ENCODE data around the gene TMEM143. TPM values are rescaled to one million over a fixed set of nuclear protein-coding genes. Genes with fewer than 3 reads are reported as not detected.
"Not testable (repeated sequence)": the region's sequence is repeated elsewhere in the genome, so short reads cannot be mapped to it uniquely, and the experiment has no call there.

TMEM143 gene
- total and polyA plus RNA-seq, 7 experiments from 2014 or later: 5.7 to 39.8 (median 14.0) TPM

DNA sequence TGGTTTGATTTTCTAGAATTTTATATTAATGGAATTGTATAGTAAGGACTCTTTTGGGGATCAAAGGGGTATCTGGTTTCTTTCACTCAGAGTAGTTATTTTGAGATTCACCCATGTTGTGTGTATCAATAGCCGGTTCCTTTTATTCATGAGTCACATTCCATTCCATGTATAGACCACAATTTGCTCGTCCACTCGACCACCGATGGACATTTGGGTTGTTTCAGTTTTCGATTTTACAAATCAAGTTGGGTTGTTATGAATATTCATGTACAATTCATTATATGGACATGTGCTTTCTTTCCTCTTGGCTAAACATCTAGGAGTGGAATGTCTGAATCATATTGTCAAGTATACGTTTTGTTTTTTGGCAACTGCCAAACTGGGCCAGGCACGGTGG is 48.0 kb downstream of the TMEM143 start:
- Histone ChIP-seq H3K4me1 (ENCODE audit: control insufficient read depth in 2 of 2, insufficient read depth in 2 of 2, low read length in 2 of 2) (peaks cover 7 to 10% of the 10 kb centered on the region in 2 donors), H3K4me3 (ENCODE audit: low read length) (no peak overlapping the region), H3K36me3 (ENCODE audit: control insufficient read depth in 2 of 3, insufficient read depth in 3 of 3, low read length in 3 of 3) (no peaks in the 10 kb centered on the region), H3K27me3 (ENCODE audit: control insufficient read depth in 2 of 2, insufficient read depth in 2 of 2, low read length in 2 of 2) (no peaks in the 10 kb centered on the region), H3K27ac (ENCODE audit: low read depth, low read length) (no peak overlapping the region), H3K9me3 (ENCODE audit: control insufficient read depth in 2 of 3, low read length in 3 of 3) (no peaks in the 10 kb centered on the region)
- ATAC-seq: no peak
- ChIA-PET CTCF (interaction anchor here (0.7 to 10.3 kb wide), 2 partner anchors 20 to 1213 kb away, joined by 3 to 217 read pairs; no protein-coding TSS in a partner anchor), POLR2A (interaction anchor here (10.3 kb wide), 1 partner anchor 18 kb away, joined by 424 read pairs; no protein-coding TSS in a partner anchor)
- no peaks in the 10 kb centered on the region for H3K36me3 Mint-ChIP-seq
- H3K4me3 Mint-ChIP-seq: no peak overlapping the region
- H3K27me3 Mint-ChIP-seq: peaks cover 0 to 6% (median 0%) of the 10 kb centered on the region in 5 donors
- H3K27ac Mint-ChIP-seq: peak overlapping the region in 1 of 9 donors; percentile 56
- peaks cover 5 to 15% (median 9%) of the 10 kb centered on the region in 7 donors for H3K4me1 Mint-ChIP-seq
- DNase-seq: no peak
- intact Hi-C loops (cut with micrococcal nuclease): no loop called here
- no peaks in the 10 kb centered on the region for H3K9me3 Mint-ChIP-seq

DNA sequence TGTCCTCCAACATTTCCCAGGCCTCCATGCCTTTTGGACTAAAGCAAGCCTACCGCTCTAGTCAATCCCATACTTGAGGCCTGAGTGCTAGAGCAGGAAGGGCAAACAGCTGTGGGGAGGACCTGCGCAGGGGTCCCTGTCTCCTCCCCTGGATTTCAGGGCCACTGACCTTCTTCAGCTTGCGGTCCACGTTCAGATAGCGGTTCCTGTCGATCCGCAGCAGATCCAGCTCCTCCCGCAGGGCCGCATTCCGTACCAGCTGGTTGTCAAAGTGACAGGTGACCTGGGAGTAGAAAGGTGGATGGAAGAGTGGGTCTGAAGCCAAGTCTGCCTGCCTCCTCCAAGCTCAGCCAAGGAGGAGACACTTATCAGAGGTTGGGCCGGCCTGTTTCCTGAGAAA is 52.4 kb downstream of the TMEM143 start:
- peaks cover 0 to 14% (median 0%) of the 10 kb centered on the region in 5 donors for H3K27me3 Mint-ChIP-seq
- no peak overlapping the region for H3K4me3 ChIP-seq (ENCODE audit: low read length)
- no peak overlapping the region for H3K27ac ChIP-seq (ENCODE audit: low read depth, low read length)
- H3K4me1 ChIP-seq (ENCODE audit: control insufficient read depth in 2 of 2, insufficient read depth in 2 of 2, low read length in 2 of 2): no peaks in the 10 kb centered on the region
- no peaks in the 10 kb centered on the region for H3K36me3 ChIP-seq (ENCODE audit: control insufficient read depth in 2 of 3, insufficient read depth in 3 of 3, low read length in 3 of 3)
- no peaks in the 10 kb centered on the region for H3K9me3 Mint-ChIP-seq
- peaks cover 0 to 4% (median 0%) of the 10 kb centered on the region in 7 donors for H3K4me1 Mint-ChIP-seq
- H3K27ac Mint-ChIP-seq: no peak overlapping the region
- ChIA-PET CTCF (interaction anchor here (1.0 to 1.1 kb wide), 2 partner anchors 23 to 30 kb away, joined by 3 to 4 read pairs; no protein-coding TSS in a partner anchor), POLR2A (interaction anchor here (0.6 kb wide), 1 partner anchor 10 kb away, joined by 3 read pairs; no protein-coding TSS in a partner anchor)
- H3K4me3 Mint-ChIP-seq: no peak overlapping the region
- peaks cover 0 to 4% (median 0%) of the 10 kb centered on the region in 5 donors for H3K36me3 Mint-ChIP-seq
- intact Hi-C loops (cut with micrococcal nuclease): no loop called here
- no peak for DNase-seq
- no peak for ATAC-seq
- H3K27me3 ChIP-seq (ENCODE audit: control insufficient read depth in 2 of 2, insufficient read depth in 2 of 2, low read length in 2 of 2): no peaks in the 10 kb centered on the region
- H3K9me3 ChIP-seq (ENCODE audit: control insufficient read depth in 2 of 3, low read length in 3 of 3): no peaks in the 10 kb centered on the region

DNA sequence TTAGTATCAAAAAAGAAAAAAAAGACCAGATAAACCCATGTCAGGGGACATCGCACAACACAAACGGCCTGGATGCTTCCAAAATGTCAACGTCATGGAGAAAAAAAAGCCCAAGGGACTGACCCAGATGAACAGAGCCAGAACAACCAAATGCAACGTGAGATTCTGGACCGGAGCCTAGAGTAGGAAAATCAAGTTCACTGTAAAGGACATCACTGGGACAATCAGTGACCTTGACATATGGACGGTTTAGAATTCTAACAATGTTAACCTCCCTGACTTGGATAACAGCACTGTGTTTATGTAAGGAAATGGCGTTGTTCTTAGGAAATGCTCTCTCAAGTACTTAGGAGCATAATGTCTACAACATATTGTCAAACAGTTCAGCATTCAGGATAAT is 53.5 kb downstream of the TMEM143 start:
- Mint-ChIP-seq H3K27me3 (peaks cover 0 to 14% (median 0%) of the 10 kb centered on the region in 5 donors), H3K27ac (no peak overlapping the region), H3K4me1 (peaks cover 0 to 4% (median 0%) of the 10 kb centered on the region in 7 donors), H3K9me3 (no peaks in the 10 kb centered on the region), H3K36me3 (peaks cover 0 to 4% (median 0%) of the 10 kb centered on the region in 5 donors), H3K4me3 (no peak overlapping the region)
- H3K27ac ChIP-seq (ENCODE audit: low read depth, low read length): no peak overlapping the region
- no peak for ATAC-seq
- no peaks in the 10 kb centered on the region for H3K27me3 ChIP-seq (ENCODE audit: control insufficient read depth in 2 of 2, insufficient read depth in 2 of 2, low read length in 2 of 2)
- H3K9me3 ChIP-seq (ENCODE audit: control insufficient read depth in 2 of 3, low read length in 3 of 3): no peaks in the 10 kb centered on the region
- H3K4me3 ChIP-seq (ENCODE audit: low read length): no peak overlapping the region
- POLR2A ChIA-PET: no interaction called here
- intact Hi-C loops (cut with micrococcal nuclease): no loop called here
- H3K36me3 ChIP-seq (ENCODE audit: control insufficient read depth in 2 of 3, insufficient read depth in 3 of 3, low read length in 3 of 3): no peaks in the 10 kb centered on the region
- CTCF ChIA-PET: no interaction called here
- H3K4me1 ChIP-seq (ENCODE audit: control insufficient read depth in 2 of 2, insufficient read depth in 2 of 2, low read length in 2 of 2): no peaks in the 10 kb centered on the region
- DNase-seq: no peak

DNA sequence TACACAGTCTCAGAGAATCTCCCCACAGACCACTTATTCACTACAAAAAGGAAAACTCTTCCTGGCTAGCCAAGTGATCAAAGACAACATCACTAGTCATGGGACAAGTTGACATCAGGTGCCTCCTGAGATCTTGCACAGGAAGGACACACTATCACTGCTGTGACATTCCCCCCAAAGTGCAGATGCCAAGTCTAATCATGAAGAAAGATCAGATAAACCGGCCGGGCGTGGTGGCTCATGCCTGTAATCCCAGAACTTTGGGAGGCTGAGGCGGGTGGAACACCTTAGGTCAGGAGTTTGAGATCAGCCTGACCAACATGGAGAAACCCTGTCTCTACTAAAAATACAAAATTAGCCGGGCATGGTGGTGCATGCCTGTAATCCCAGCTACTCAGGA is 54.0 kb downstream of the TMEM143 start:
- POLR2A ChIA-PET; H3K4me3 ChIP-seq (ENCODE audit: low read length); H3K4me3 Mint-ChIP-seq; H3K9me3 Mint-ChIP-seq; H3K36me3 ChIP-seq (ENCODE audit: control insufficient read depth in 2 of 3, insufficient read depth in 3 of 3, low read length in 3 of 3); ATAC-seq; H3K27me3 ChIP-seq (ENCODE audit: control insufficient read depth in 2 of 2, insufficient read depth in 2 of 2, low read length in 2 of 2); H3K4me1 Mint-ChIP-seq; H3K27ac ChIP-seq (ENCODE audit: low read depth, low read length); DNase-seq; H3K4me1 ChIP-seq (ENCODE audit: control insufficient read depth in 2 of 2, insufficient read depth in 2 of 2, low read length in 2 of 2); H3K27ac Mint-ChIP-seq; H3K36me3 Mint-ChIP-seq; intact Hi-C loops (cut with micrococcal nuclease); H3K9me3 ChIP-seq (ENCODE audit: control insufficient read depth in 2 of 3, low read length in 3 of 3): not testable (repeated sequence)
- CTCF ChIA-PET: interaction anchor here (1.0 to 1.2 kb wide), 2 partner anchors 11 to 24 kb away, joined by 4 to 6 read pairs; no protein-coding TSS in a partner anchor
- peaks cover 0 to 14% (median 0%) of the 10 kb centered on the region in 5 donors for H3K27me3 Mint-ChIP-seq

DNA sequence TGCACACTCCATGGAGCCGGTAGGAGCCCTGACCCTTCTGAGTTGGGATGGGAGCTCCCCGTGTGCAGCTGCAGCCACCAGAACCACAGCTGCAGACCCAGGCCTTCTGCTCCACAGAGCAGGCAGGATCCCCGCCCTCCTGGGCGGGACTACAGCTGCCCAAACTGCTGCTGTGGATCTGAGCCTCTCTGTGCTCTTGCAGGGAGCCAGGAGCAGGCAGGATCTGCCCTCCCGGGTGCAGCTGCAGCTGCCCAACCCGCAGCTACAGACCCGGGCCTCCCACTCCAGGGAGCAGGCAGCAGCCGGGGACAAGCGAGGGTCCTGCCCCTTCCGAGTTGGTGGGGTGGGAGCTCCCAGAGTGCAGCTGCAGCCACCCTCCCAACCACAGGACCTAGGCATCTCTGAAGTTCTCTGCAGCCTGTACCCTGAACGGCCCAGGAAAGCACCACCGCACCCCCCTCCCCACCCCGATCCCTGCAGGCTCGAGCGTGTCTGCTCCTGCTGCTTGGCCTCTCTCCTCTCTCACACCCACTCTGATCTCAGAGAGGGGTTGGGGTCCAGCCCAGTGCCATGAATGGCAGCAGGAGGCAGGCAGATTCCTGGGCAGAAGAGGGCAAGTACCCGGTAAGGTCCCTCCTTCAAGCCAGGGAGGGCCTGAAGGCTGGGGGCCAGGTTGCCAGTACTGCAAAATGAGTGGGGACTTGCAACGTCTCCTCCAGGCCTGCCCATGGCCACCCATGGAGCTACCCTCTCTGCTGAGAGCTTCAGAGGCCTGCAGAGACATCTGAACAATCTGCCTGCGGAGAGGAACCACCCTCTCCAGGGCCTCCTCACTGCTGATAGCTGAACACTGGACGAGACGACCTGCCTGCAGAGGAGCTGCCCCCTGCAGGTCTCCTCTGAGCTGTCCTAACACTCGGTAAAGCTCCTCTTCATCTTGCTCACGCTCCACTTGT is 54.8 kb downstream of the TMEM143 start:
- Histone ChIP-seq H3K36me3 (ENCODE audit: control insufficient read depth in 2 of 3, insufficient read depth in 3 of 3, low read length in 3 of 3) (no peaks in the 10 kb centered on the region), H3K9me3 (ENCODE audit: control insufficient read depth in 2 of 3, low read length in 3 of 3) (no peaks in the 10 kb centered on the region), H3K27me3 (ENCODE audit: control insufficient read depth in 2 of 2, insufficient read depth in 2 of 2, low read length in 2 of 2) (no peaks in the 10 kb centered on the region), H3K27ac (ENCODE audit: low read depth, low read length) (no peak overlapping the region), H3K4me3 (ENCODE audit: low read length) (no peak overlapping the region), H3K4me1 (ENCODE audit: control insufficient read depth in 2 of 2, insufficient read depth in 2 of 2, low read length in 2 of 2) (no peaks in the 10 kb centered on the region)
- Mint-ChIP-seq H3K36me3 (peaks cover 0 to 8% (median 0%) of the 10 kb centered on the region in 5 donors), H3K27me3 (peaks cover 0 to 14% (median 0%) of the 10 kb centered on the region in 5 donors), H3K4me1 (peaks cover 0 to 4% (median 0%) of the 10 kb centered on the region in 7 donors), H3K27ac (no peak overlapping the region), H3K9me3 (no peaks in the 10 kb centered on the region), H3K4me3 (no peak overlapping the region)
- ChIA-PET POLR2A (interaction anchor here (0.6 kb wide), 2 partner anchors 15 to 121 kb away, joined by 4 to 6 read pairs; no protein-coding TSS in a partner anchor), CTCF (interaction anchor here (1.0 to 1.2 kb wide), 2 partner anchors 12 to 25 kb away, joined by 4 to 6 read pairs; no protein-coding TSS in a partner anchor)
- ATAC-seq (no peak), DNase-seq (no peak)
- intact Hi-C loops (cut with micrococcal nuclease): no loop called here

DNA sequence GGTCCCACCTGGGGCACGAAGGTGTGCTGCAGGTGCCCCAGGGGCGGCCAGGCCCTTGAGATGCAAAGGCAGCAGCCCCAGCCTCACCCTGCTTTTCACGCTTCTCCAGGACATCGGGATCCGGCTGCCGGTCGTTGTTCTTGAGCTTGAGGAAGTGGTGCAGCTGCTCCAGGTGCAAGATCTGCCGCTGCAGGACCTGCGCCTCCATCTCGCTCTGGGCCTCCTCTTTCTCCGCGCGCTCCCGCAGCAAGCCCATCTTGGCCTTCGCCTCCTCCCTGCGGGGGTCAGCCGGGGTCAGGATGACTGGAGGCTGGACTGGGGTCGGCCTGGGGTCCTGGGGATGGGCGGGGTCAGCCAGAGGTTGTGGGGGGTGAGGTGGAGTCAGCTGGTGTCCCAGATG is 59.9 kb downstream of the TMEM143 start:
- H3K36me3 ChIP-seq (ENCODE audit: control insufficient read depth in 2 of 3, insufficient read depth in 3 of 3, low read length in 3 of 3): no peaks in the 10 kb centered on the region
- no peak overlapping the region for H3K27ac ChIP-seq (ENCODE audit: low read depth, low read length)
- DNase-seq: no peak
- no peaks in the 10 kb centered on the region for H3K4me1 Mint-ChIP-seq
- H3K36me3 Mint-ChIP-seq: peaks cover 0 to 4% (median 0%) of the 10 kb centered on the region in 5 donors
- H3K9me3 Mint-ChIP-seq: no peaks in the 10 kb centered on the region
- H3K4me3 ChIP-seq (ENCODE audit: low read length): no peak overlapping the region
- POLR2A ChIA-PET: no interaction called here
- H3K27ac Mint-ChIP-seq: no peak overlapping the region
- H3K4me1 ChIP-seq (ENCODE audit: control insufficient read depth in 2 of 2, insufficient read depth in 2 of 2, low read length in 2 of 2): no peaks in the 10 kb centered on the region
- no peak for ATAC-seq
- intact Hi-C loops (cut with micrococcal nuclease): no loop called here
- H3K27me3 Mint-ChIP-seq: peaks cover 0 to 3% (median 0%) of the 10 kb centered on the region in 5 donors
- H3K9me3 ChIP-seq (ENCODE audit: control insufficient read depth in 2 of 3, low read length in 3 of 3): no peaks in the 10 kb centered on the region
- no peaks in the 10 kb centered on the region for H3K27me3 ChIP-seq (ENCODE audit: control insufficient read depth in 2 of 2, insufficient read depth in 2 of 2, low read length in 2 of 2)
- H3K4me3 Mint-ChIP-seq: no peak overlapping the region
- CTCF ChIA-PET: no interaction called here

Measured in naive thymus-derived CD4-positive, alpha-beta T cell (primary cell).